ENCODE results near the gene CCDC57.
"Not testable (repeated sequence)": the region's sequence is repeated elsewhere in the genome, so short reads cannot be mapped to it uniquely, and the experiment has no call there.

Gene CCDC57

DNA sequence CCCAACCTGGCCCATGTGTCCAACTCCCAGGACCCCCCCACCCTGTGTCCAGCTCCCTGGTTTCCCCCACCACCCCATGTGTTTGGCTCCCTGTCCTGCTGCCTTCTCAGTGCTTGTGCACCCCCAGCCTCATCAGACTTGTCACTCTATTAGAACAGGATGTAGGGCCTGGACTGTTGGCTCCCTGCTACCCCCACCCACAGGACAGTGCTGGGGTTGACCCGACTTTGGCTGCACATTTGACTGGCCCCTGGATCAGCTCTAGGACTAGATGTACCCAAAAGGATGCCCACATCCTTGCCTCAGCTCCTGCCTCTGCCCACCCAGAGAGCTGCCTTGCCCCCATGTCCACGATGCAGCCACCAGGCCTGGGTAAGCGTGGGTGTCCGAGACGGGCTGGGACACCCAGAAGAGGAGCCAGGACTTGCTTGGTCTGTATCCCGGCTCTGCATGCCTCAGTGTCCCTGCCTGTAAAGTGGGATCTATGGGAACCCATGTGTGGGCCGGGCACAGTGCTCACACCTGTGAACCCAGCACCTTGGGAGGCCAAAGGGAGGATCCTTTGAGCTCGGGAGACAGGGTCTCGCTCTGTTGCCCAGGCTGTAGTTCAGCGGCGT lies 1.5 kb upstream of the CCDC57 start:
- no peak overlapping the region for H3K4me3 ChIP-seq (ENCODE audit: low read depth, low read length)
- DNase-seq (ENCODE audit: low read depth), result no peak
- TF ChIP-seq, protein P1, sequence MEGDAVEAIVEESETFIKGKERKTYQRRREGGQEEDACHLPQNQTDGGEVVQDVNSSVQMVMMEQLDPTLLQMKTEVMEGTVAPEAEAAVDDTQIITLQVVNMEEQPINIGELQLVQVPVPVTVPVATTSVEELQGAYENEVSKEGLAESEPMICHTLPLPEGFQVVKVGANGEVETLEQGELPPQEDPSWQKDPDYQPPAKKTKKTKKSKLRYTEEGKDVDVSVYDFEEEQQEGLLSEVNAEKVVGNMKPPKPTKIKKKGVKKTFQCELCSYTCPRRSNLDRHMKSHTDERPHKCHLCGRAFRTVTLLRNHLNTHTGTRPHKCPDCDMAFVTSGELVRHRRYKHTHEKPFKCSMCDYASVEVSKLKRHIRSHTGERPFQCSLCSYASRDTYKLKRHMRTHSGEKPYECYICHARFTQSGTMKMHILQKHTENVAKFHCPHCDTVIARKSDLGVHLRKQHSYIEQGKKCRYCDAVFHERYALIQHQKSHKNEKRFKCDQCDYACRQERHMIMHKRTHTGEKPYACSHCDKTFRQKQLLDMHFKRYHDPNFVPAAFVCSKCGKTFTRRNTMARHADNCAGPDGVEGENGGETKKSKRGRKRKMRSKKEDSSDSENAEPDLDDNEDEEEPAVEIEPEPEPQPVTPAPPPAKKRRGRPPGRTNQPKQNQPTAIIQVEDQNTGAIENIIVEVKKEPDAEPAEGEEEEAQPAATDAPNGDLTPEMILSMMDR (conservative IDR thresholded peaks at IDR 0.05; ENCODE audit: low read depth, low read length), result no peak

DNA sequence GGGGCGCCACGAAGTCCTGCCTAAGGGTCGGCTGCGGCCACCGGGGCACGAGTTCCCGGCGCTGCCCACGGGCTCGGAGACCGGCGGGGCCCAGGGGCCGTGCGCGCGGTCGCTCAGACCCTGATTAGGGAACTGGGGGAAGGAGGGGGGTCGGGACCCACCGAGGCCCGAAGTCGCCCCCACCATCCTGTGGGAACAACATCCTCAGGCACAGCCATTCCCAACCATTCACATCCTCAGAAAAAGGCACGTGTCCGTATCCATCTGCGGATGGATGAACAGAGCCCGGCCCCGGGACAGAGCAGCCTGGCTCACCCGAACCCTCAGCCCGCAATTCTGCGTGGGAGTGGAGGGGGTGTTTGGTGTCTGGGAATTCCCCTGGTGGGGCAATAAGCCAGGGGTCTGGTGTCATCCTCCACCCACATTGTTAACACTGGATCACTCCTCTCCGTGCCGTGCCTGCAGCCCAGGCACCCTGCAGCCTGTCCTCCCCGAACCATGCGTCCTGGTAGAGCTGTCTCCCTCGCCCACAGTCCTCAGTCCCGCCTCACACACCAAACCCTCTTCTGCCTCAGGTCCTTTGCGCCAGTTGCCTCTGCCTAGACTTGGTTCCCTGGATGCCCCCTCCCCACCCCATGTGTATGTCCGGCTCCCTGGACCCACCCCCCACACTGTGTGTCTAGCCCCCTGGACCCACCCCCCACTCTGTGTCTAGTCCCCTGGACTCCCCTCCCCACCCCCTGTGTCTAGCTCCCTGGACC lies 789 bp upstream of the CCDC57 start:
- H3K4me3 ChIP-seq (ENCODE audit: low read depth, low read length), result peak overlapping the region; percentile 79
- peak; percentile 78 for DNase-seq (ENCODE audit: low read depth)
- TF ChIP-seq, protein P1 (conservative IDR thresholded peaks at IDR 0.05; ENCODE audit: low read depth, low read length), result no peak

DNA sequence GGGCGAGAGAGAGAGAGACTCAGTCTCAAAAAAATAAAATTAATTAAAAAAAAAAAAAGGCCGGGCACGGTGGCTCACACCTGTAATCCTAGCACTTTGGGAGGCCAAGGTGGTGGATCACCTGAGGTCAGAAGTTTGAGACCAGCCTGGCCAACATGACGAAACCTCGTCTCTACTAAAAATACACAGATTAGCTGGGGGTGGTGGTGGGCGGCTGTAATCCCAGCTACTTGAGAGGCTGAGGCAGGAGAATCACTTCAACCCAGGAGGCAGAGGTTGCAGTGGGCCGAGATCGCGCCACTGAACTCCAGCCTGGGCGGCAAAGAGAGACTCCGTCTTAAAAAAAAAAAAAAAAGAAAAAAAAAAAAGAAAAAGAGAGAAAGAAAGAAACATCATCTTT lies 2.0 kb downstream of the CCDC57 start:
- not testable (repeated sequence) for DNase-seq (ENCODE audit: low read depth); H3K4me3 ChIP-seq (ENCODE audit: low read depth, low read length)

DNA sequence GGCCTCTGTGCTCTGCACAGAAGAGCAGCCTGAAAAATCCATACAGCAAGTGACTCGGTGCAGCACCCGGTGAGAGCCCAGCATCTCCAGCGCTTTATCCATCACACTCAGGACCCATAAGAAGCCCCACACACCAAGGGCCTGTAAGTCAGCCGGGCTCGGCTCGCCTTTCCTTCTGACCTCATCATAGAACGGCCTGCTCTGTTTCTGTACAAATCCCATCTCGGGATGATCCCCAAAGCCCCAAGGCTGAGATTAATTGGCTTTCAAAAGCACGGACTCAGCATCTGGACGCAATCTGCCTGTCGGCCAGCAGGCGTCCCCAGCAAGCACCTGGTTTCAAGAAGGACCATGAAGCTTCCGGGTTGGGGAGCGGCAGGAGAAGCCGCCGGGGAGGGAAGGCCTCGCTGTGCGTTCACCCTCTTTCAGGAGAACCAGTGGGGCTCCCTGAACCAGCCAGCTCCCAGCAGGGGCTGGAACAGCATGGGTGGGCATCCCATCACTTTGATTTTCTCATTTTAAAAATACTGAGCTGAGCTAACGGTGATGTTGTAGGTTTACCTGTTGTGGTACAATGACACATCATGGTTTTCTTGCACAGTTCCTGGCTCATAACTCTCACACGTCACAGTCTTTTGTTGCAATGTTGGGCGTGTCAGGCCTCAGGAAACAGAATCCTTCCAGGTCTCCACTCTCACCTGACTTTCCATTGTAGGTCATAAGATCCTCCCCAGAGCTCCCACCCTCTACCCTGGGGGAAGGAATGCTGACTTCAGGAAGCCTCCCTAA lies 6.7 kb downstream of the CCDC57 start:
- H3K4me3 ChIP-seq (ENCODE audit: low read depth, low read length), result no peak overlapping the region
- DNase-seq (ENCODE audit: low read depth), result peak; percentile 92
- TF ChIP-seq, protein P1 (conservative IDR thresholded peaks at IDR 0.05; ENCODE audit: low read depth, low read length), result peak; percentile 86

DNA sequence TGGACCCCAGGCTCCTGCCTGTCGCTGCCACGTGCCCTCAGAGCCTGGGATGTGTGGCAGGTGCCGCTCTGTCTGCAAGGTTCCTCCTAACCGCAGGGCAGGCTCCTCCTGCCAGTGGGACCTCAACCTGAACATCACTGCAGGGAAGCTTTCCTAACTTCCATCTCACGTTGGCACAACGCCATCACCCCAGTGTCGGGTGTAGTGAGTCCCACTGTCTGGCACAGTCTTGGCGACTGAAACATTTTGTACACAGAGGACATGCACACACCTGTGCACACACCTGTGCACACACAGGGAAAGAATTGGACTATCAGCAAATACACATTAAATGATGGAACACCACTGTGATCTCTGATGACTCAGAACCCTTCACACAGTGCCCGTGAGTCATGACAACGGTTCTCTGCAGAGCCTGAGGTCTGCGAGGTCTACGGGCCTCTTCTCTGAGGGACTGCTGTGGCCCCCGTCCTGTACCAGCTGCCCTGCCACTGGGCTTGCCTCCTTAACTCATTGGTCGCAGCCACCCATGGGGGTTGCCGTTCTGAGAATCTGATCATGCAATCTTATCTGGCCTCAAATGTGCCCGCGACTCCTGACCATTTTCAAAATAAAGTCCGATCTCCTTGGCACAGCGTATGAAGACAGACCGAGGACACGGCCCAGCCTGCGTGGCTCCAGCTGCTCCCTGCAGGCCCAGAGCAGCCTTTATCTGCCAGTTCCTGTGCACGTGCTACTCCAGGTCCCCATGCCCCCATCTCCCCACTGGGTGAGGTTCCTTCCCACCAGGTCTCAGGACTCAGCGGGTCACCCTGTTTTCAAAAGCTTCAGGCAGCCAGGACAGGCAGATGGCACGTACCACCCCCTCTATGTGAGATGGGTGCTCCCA lies 7.6 kb downstream of the CCDC57 start:
- DNase-seq (ENCODE audit: low read depth), result peak; percentile 71
- no peak overlapping the region for H3K4me3 ChIP-seq (ENCODE audit: low read depth, low read length)
- TF ChIP-seq, protein P1 (conservative IDR thresholded peaks at IDR 0.05; ENCODE audit: low read depth, low read length), result no peak

DNA sequence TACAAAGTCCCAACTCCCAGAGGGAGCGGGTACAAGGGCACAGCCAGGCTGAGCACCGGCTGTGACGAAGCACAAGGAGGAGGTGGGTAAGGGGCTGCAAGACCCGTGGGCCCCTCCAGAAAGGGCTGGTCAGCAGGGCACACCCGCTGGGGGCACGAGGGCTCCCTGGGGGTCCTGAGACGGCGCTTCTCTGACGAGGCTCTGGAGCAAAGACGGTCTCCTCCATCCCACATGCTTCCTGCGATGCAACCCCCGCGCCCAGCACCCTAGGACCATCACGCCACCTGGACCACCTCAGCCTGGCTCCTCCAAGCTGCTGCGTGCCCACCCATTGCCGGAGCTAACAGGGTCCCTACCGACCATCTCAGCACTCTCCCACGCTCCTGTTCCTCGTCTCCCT lies 8.7 kb downstream of the CCDC57 start:
- TF ChIP-seq, protein P1 (conservative IDR thresholded peaks at IDR 0.05; ENCODE audit: low read depth, low read length), result no peak
- no peak for DNase-seq (ENCODE audit: low read depth)

More for the DNA sequence above, 8.7 kb downstream of the CCDC57 start:
- no peak overlapping the region for H3K4me3 ChIP-seq (ENCODE audit: low read depth, low read length)

Measured in choroid plexus epithelial cell (primary cell).